Measurements from ENCODE around the gene PAXX. TPM values are rescaled to one million over a fixed set of nuclear protein-coding genes. Genes with fewer than 3 reads are reported as not detected.
A peak's percentile ranks its signal among the peaks of the same experiment; 100 is the strongest.

Gene PAXX
- total RNA-seq, 1 donor from 2014 or later: 45.1 TPM

DNA sequence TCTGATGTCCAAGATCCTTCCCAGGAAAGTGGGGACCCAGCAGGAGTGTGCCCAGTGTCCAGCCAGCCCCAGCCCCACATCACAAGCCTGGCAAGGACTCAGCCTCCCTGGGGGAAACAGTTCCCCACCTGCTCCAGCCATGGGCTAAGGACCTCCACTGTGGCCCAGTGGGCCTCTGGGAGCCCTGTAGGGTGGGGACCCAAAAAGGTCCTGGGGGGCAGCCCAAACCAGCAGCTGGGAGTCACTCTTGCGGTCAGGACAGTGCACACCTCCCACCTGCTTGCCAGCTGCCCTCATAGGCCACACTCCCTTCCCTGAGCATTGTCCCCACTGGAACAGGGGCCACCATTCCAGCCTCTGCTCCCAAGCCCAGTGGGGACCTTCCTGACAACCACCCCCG is 34.2 kb downstream of the PAXX start:
- intact Hi-C loops (cut with DNase I): no loop called here
- TF ChIP-seq CTCF (IDR thresholded peaks at IDR 0.05): no peak
- Histone ChIP-seq H3K9me3 (no peaks in the 10 kb centered on the region), H3K36me3 (no peaks in the 10 kb centered on the region), H3K27me3 (ENCODE audit: low read depth) (no peaks in the 10 kb centered on the region), H3K27ac (no peak overlapping the region), H3K4me3 (no peak overlapping the region), H3K4me1 (peaks cover 50% of the 10 kb centered on the region)
- ATAC-seq: no peak
- no peak for DNase-seq

DNA sequence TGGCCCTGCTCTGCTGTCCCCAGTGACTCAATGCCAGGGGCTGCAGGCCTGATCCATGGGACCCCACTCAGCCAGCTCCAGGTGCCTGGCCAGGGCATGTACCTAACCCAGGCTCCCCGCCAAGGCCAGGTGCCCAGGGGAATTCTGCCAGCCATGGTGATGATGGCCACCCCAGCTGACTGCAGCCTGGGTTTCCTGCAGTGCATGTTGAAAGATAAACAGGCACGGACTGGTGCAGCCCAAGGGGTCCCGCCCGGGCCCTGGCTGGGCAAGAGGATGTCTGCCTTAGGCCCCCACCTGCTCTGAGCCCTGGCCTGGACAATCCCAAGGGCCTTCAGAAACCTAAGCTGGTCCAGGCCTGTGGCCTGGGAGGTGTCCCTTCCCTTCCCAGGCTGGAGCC is 34.6 kb downstream of the PAXX start:
- H3K27me3 ChIP-seq (ENCODE audit: low read depth): no peaks in the 10 kb centered on the region
- DNase-seq (no peak), ATAC-seq (no peak)
- peak overlapping the region; percentile 64 for H3K27ac ChIP-seq
- TF ChIP-seq CTCF (IDR thresholded peaks at IDR 0.05): no peak
- no peaks in the 10 kb centered on the region for H3K9me3 ChIP-seq
- peak overlapping the region; percentile 59 for H3K4me3 ChIP-seq
- H3K36me3 ChIP-seq: no peaks in the 10 kb centered on the region
- intact Hi-C loops (cut with DNase I): no loop called here
- H3K4me1 ChIP-seq: peaks cover 52% of the 10 kb centered on the region

DNA sequence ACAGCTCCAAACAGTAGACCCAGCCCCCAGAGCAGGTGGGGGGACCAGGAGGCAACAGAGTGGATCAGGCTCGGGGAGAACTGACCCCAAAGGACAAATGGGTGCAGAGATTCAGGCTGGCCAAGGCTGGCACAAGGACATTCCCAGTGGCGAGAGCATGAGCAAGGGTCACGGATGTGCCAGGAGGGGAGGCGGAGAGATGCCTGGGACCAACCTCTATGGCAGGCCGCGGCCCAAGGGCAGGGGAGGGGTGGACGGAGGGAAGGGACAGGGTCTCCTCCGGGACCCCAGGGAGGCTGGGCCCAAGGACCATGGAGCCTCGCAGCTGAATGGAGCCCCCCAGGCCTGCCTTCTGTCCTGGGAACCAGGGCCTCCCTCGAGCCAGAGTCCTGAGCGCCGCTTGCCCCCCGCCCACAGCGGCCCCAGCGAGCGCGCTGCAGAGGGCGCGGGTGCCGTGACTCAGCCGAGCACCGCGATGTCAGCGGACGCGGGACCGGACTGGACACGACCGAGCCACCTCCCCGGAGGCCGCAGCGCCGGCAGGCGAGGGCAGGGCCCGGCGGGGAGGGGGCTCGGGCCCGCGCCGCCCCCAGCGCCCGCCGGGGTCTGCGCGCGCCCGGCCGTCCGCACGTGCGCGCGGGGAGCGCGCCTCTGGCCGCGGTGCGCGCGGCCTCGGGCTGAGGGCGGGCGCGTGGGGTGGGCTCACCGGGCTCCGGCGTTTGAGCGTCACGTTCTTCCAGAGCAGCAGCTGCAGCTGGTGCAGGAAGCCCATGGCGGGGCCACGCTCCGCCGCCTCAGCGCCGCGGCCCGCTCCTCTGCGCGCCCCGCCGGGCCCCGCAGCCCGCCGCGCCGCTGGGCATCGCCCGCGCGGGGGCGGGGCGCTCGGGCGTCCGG is 35.4 kb downstream of the PAXX start, which contains the start of gene ABCA2:
Gene ABCA2, minus strand, starts transcription at position 869 of the 894 bp plus-strand sequence. Its CDS starts 97 bp downstream, at position 772.
- Histone ChIP-seq H3K9me3 (no peaks in the 10 kb centered on the region), H3K4me1 (peaks cover 60% of the 10 kb centered on the region), H3K27ac (peak within 1 kb of the TSS; percentile 64), H3K4me3 (peak within 1 kb of the TSS; percentile 68), H3K36me3 (no peaks in the 10 kb centered on the region), H3K27me3 (ENCODE audit: low read depth) (no peaks in the 10 kb centered on the region)
- no peak for DNase-seq
- TF ChIP-seq CTCF (IDR thresholded peaks at IDR 0.05): no peak
- intact Hi-C loops (cut with DNase I): no loop called here
- ATAC-seq: no peak

- intact Hi-C loops (cut with DNase I): no loop called here
- H3K4me1 ChIP-seq: peaks cover 62% of the 10 kb centered on the region
- H3K27ac ChIP-seq: peak overlapping the region; percentile 44
- H3K9me3 ChIP-seq: no peaks in the 10 kb centered on the region
- DNase-seq (peak; percentile 82), ATAC-seq (peak; percentile 55 to 68)
- H3K36me3 ChIP-seq: no peaks in the 10 kb centered on the region
- H3K4me3 ChIP-seq: peak overlapping the region; percentile 68
- H3K27me3 ChIP-seq (ENCODE audit: low read depth): no peaks in the 10 kb centered on the region
- TF ChIP-seq CTCF (IDR thresholded peaks at IDR 0.05): peak; percentile 7
Measured at GRCh38 chr9:137028263-137029057, 36.2 kb downstream of the PAXX start.

- H3K27ac ChIP-seq: peak overlapping the region; percentile 53
- peak overlapping the region; percentile 68 for H3K4me3 ChIP-seq
- H3K27me3 ChIP-seq (ENCODE audit: low read depth): no peaks in the 10 kb centered on the region
- DNase-seq (peak; percentile 85), ATAC-seq (peak; percentile 81 to 84)
- intact Hi-C loops (cut with DNase I): no loop called here
- peak; percentile 95 for TF ChIP-seq CTCF (IDR thresholded peaks at IDR 0.05)
- no peaks in the 10 kb centered on the region for H3K9me3 ChIP-seq
- no peaks in the 10 kb centered on the region for H3K36me3 ChIP-seq
- peaks cover 62% of the 10 kb centered on the region for H3K4me1 ChIP-seq
Measured at GRCh38 chr9:137029058-137029936, 37.1 kb downstream of the PAXX start.

All from lower lobe of right lung (tissue), 2 donors.